Right renal pelvis (tissue), 4 donors: ENCODE measurements around the gene TRAIP. TPM values are rescaled to one million over a fixed set of nuclear protein-coding genes. Genes with fewer than 3 reads are reported as not detected.
A peak's percentile ranks its signal among the peaks of the same experiment; 100 is the strongest.

Experiments
- DNase-seq, 4 donors: peaks; one replicate each; pipeline ENCODE4 v3.0.0-alpha.2; 2013; ENCODE audit warnings: low read depth in 4 of 4, low spot score in 3 of 4, missing footprints in 1 of 4
- polyA plus RNA-seq, 4 donors: library from polyadenylated mRNA; unstranded; fragments of 120-200 nt; gene quantifications; one replicate each; pipeline ENCODE4 v1.2.1, GENCODE V29; 2013; ENCODE audit not compliant: insufficient read length in 4 of 4

TRAIP gene
- polyA plus RNA-seq, 4 donors: 8.6 to 10.4 (median 9.9) TPM

GRCh38 chr3:49877716-49878115 lies 21.4 kb upstream of the TRAIP start:
- DNase-seq: no peak

GRCh38 chr3:49876567-49876966 lies 20.2 kb upstream of the TRAIP start:
- DNase-seq: no peak

GRCh38 chr3:49873623-49874022 lies 17.3 kb upstream of the TRAIP start:
- DNase-seq: no peak

DNA sequence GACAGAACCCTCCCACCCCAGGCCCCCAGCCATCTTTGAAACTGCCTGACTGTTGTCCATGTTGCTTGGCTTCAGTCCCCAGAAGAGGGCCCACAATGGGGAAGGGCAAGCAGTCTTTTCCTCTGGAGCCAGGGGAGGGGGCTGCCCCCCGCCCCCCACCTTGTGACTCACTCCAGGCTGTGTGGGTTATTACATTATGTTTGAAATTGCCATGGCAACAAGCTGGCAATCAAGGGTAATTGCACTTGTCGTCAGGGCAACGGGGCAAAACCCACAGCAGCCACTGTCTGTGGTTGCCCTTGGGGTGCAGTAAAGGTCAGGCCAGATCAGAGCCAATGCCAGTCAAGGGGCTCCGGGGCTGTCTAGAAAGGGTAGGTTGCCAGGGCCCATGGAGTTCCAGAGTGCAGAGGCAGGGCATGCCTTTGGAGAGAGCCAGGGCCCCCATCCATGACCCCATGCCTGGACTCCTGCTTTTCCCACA lies 16.5 kb upstream of the TRAIP start:
- DNase-seq: no peak

DNA sequence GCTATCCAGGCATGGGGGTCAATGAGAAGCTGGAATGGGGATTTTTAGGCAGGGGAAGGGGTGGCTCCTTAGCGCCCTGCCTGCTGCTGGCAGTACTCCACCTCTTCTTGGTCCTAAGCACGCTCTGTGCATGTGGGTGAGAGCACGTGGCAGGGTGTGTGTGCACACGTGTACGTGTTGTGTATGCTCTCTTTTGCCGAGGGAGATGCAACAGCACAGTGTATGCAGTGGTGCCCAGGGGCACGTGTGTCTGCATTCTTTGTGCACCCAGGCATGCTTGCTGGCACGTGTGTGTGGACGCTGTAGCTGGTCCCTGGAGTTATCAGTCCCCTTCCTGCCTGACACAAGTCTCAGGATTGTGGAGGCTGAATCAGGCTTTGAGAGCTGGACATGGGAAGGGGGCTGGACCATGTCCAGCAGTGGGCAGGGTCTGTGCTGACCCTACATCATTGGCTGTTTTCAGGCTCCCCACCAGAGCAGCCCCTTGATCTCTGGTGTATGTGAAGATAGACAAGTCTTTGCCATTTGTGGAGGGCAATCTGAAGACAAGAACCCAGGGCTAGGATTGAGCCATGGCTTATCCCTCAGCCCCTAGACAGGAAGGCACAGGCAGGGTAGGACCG lies 15.3 kb upstream of the TRAIP start:
- DNase-seq: no peak

DNA sequence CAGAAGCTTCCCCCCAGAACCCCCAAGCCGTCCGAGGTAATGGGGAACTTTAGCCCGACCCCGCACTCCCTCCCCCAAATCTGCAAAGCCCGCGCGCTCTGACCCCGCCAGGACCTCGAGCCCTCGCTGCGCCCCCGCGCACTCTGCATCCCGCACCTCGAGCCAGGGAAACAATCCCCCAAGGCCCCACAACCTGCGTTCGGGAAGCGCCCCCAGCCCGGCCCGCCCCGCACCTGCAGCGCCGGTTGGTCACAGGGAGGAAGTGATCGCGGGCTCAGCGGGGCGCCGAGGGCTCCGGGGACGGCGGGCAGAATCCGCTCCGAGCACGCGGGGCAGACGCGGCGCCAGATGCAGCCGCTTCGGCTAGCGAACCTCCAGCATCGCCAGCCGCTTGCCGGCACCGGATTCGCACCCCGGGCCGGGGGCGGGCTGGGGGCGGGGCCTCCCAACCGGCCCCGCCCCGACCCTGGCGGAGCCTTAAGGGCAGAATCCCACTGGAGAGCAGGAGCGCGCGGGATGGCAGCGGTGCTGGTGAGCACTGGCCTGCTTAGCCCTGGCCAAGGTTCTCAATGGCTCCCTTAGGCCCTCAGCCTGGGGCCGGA lies 13.3 kb upstream of the TRAIP start, which contains the start of gene CAMKV:
TSS of gene CAMKV (minus strand) at position 382 of the 602 bp plus-strand sequence. CDS start 7,518 bp downstream, outside the sequence.
- DNase-seq: no peak

GRCh38 chr3:49868862-49869466 lies 12.6 kb upstream of the TRAIP start:
- DNase-seq: no peak

DNA sequence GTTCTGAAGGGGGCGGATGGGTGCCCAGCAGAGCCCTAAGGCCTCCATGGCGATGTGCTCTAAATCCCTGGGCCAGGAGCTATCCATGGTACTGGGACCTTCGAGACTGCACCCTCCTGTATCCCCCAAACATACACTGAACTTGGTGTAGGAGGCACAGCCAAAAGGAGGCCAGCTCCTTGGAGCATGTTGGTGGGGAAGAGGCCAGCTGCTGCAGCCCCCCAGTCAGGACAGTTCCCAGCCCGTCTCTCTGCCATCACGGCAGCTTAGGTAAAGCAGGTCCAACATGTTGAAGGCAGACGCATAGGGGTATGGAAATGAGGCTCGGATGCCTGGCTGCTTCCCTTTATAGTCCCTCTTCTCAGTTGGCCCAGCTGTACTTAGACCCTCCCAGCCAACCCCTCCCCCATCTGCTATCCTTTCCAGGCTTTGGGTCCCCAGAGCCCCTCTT lies 11.5 kb upstream of the TRAIP start:
- DNase-seq: peak; percentile 30 to 57 (median 40)

DNA sequence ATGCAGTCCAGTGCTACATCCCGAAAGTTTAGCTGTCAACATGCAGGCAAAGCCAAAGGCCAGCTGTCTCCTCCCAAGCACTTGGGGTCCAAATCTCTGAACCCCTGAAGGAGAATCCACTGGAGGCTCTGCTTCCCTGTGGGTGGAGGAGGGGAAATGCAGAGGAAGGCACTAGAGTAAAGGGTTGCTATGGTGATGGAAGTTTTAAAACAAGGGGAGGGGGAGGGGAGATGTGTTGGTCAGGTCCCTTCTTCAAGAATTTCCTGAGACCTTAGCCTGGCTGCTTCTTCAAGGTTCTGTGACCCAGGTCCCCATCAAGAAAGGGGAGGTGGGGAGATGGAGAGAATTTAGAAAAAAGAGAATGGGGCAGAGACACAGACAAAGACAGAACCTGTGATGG lies 11.0 kb upstream of the TRAIP start:
- DNase-seq: no peak

- no peak for DNase-seq
Observed at GRCh38 chr3:49865198-49865784, 8.9 kb upstream of the TRAIP start.

GRCh38 chr3:49864505-49864904 lies 8.1 kb upstream of the TRAIP start:
- no peak for DNase-seq

- no peak for DNase-seq
Observed at GRCh38 chr3:49859576-49860305, 3.4 kb upstream of the TRAIP start.

GRCh38 chr3:49855662-49856061 lies 702 bp downstream of the TRAIP start:
- no peak for DNase-seq

DNA sequence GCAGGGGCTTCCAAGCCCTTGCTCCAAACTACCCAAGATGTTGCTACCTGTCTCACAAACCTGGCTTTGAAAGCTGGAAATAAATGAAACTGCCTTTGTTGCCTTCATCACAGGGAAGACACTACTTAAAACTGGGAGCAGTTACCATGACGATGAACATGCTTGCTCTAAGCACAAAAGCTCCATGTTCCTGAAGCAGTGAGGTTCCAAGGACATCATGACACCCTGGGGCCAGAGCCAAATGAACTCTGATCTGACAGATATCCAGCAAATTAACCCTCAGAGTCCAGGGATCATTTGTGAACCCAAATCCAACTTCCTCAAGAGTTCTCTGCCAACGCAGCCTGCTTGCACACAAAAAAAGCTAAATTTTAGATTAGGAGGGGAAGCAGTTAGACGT lies 10.7 kb downstream of the TRAIP start:
- DNase-seq: no peak

GRCh38 chr3:49844464-49845183 lies 11.7 kb downstream of the TRAIP start:
- DNase-seq: no peak

- no peak for DNase-seq
Observed at GRCh38 chr3:49842843-49843517, 13.4 kb downstream of the TRAIP start.

- no peak for DNase-seq
Observed at GRCh38 chr3:49841806-49842205, 14.6 kb downstream of the TRAIP start.

- DNase-seq: no peak
Observed at GRCh38 chr3:49841126-49841696, 15.2 kb downstream of the TRAIP start.

DNA sequence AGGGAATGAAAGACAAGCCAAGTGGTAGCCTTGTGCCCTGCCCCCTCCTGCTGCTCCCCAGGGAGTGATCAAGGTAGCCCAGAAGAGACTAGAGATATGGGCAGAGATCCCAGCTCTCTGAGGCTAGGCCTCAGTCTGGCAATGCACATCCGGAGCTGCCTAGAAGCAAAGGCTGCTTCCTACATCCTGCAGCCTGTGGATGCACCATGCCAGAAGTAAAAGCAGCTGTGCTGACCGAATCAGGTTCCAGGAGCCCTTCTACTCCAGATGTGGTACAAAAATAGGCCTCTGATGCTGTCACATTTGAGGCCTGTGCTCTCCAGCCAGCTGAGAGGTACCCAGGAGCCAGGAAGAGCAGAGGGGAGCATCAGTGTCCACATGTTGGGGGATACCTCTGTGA lies 16.0 kb downstream of the TRAIP start:
- DNase-seq: no peak
